GM08714 (cell line): ENCODE data around the gene PPP1R12B.
"Not testable (repeated sequence)": the region's sequence is repeated elsewhere in the genome, so short reads cannot be mapped to it uniquely, and the experiment has no call there.

Experiments
- H3K4me3 ChIP-seq: fragments of 200-500 bp; sonication (Bioruptor generic); 2 replicates; pipeline ENCODE4 v1.5.1; 2014; ENCODE audit warnings: mild to moderate bottlenecking, low read length, inconsistent platforms
- ZNF274 ChIP-seq: IDR thresholded peaks from 2 replicates; pipeline ENCODE4 v1.6.1; 2012; ENCODE audit warnings: mild to moderate bottlenecking, low read depth, low read length

The PPP1R12B gene

GRCh38 chr1:202577381-202577780, 228.9 kb downstream of the PPP1R12B start:
- no peak for TF ChIP-seq ZNF274
- no peak overlapping the region for H3K4me3 ChIP-seq

DNA sequence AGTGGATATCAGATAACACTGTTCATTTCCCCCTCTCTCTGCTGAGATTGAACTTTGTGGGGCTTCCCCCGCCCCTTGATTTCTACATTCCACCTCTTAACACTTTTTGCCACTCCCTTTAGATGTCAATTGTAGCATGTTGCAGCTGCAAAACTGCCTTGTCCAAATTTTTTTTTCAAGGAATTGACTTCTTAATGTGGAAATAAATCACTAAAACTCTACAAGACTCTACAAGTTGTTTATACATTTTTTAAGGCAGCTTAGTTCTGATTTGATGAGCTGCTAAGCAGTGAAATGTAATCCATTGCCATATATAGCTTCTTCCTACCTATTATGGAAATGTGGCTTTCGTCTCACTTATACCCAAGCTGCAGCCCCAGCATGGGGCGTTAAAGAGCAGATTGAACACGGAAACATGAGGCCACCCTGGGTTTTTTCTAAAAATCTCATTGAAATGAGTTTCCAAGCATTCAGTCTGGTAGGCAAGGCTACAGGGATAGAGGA, 229.6 kb downstream of the PPP1R12B start:
- H3K4me3 ChIP-seq, result no peak overlapping the region
- TF ChIP-seq ZNF274, result no peak

GRCh38 chr1:202578565-202578964, 230.1 kb downstream of the PPP1R12B start:
- no peak overlapping the region for H3K4me3 ChIP-seq
- no peak for TF ChIP-seq ZNF274

DNA sequence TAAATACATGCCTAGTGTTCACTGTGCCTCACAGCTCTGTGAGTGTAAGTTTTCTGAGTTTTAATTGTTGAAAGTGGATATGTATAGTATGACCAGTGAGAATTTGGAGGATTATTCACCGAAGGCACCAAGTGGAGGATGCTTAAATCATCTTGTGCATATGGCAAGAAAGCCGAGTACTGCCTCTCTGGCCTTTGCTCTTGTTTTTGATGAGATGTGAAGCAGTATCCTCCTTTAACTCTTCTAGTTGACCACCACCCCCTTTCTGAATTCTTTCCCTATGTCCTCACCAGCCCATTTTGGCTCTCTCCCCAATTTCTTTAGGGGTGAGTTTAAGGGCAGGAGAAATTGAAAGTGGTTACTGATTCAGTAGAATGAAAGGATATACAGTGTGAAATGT, 231.3 kb downstream of the PPP1R12B start:
- no peak for TF ChIP-seq ZNF274
- H3K4me3 ChIP-seq, result no peak overlapping the region

DNA sequence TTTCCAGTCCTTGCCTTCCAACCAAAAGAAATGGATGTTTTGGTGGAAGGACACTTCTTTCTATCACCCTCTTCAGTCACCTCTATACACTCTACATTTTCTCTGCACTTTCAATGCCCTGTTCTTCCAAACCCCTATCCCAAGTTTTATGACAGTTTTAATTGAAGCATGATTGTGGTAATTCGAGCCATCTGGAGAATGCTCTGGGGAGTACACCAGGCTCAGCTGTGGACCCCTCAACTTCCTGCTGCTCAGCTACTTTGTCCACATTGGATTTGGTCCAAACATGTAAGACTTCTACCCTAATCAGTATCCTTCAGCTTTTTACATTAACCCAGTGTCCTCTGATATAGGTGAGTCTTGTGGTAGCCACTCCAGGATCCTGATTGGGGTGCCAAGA, 232.1 kb downstream of the PPP1R12B start:
- no peak overlapping the region for H3K4me3 ChIP-seq
- no peak for TF ChIP-seq ZNF274

GRCh38 chr1:202582350-202582749, 233.9 kb downstream of the PPP1R12B start:
- H3K4me3 ChIP-seq, result not testable (repeated sequence)

GRCh38 chr1:202584707-202585589, 236.4 kb downstream of the PPP1R12B start:
- H3K4me3 ChIP-seq, result no peak overlapping the region
- no peak for TF ChIP-seq ZNF274

DNA sequence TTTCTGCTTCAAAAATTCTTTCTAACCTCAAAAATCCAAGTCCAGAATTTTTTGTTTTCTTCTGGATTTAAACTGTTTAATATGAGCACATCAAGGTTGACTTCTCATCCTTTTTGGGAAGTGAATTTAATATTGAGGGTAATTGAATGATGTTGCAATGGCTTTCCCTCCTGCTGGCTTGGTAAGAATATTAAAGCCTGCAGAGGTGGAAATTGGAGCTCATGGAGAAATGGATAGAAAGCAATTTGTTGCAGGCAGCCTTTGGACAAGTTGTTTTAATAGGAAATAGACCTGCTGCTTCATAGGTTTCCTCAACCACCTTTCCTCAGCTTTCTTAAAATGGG, 237.1 kb downstream of the PPP1R12B start:
- TF ChIP-seq ZNF274, result no peak
- no peak overlapping the region for H3K4me3 ChIP-seq

- TF ChIP-seq ZNF274, result no peak
- H3K4me3 ChIP-seq, result no peak overlapping the region
Measured at GRCh38 chr1:202586018-202586821, 237.7 kb downstream of the PPP1R12B start.

DNA sequence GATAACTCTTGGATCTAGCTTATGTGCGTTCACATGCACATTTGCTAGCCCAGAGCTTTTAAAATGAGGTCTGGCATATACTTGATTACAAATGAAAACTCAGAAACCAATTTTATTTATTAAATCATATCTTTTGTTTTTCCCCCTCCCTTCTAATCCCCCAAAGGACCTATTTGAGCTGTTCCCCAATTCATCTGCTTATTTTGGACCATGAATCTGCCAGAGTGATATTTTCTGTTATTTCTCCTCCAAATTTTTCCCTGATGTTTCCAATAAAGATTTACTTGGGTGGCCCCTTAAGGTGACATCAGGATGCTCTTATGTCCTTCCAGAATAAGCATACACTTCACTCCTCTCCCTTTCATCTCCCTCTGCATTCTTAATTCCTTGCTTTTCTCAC, 238.4 kb downstream of the PPP1R12B start:
- H3K4me3 ChIP-seq, result no peak overlapping the region
- no peak for TF ChIP-seq ZNF274

GRCh38 chr1:202587859-202588485, 239.5 kb downstream of the PPP1R12B start:
- no peak overlapping the region for H3K4me3 ChIP-seq
- no peak for TF ChIP-seq ZNF274

DNA sequence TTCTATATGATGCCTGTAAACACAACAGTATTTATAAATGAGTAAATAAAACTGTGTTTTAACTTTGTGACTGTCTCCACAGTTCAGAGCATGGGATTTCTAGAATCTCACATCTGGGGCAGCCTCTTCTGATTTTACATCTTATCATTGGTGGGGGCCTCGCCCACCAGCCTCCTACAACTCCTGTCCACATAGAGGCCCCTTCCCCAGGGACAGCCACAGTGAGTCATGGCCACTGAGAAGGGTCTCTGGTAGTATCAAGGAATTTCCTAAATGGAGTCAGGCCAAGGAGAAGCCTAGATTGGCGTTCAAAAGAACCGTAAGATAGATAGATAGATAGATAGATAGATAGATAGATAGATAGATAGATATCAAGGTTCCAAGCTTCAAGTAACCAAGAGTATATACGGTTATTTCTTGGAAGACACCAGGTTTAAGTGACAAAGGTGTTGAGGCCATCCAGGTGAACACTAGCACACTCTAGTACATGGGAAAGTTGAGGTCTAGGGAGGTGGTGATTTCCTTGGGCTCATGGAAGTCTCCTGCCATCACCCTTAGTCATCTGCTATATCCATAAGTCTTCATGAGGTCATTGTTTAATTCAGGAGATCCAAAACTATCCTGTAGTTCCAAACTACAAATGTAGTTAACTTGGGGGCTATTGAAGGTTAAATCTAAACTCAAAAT, 240.1 kb downstream of the PPP1R12B start:
- no peak for TF ChIP-seq ZNF274

DNA sequence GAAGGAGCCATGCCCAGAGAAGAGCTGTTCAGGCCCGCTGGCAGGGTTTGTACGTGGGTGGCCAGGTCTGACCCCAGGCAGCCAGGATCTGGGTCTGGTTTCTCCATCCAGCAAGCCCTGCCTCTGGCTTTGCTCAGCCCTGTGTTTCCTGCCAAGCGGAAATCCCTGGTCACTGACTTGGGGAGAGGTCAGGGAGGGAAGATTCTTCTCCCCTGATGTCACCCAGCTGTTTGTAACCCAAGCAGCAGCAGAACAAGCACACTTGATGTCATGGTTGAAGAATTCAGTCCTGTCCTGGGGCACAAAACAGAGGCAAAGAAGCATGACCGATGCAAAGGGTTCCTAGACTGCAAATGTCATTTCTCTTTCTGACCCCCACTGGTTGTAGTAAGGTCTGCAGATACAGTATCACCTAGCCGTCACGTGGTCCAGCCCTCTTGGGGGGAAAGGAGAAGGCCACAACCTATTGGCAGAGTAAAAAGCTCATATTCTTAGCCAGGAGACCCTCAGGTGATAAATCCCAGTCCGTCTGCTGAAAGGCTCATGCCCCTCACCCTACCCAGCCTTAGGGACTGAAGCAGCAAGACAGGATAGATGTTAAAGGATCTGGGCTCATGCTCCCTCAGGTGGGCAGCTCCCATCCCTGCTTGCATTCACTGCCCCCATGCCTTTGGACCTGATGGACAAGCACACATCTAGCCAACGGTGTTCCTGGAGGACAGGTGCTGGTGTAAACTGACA, 240.9 kb downstream of the PPP1R12B start:
- TF ChIP-seq ZNF274, result no peak
- H3K4me3 ChIP-seq, result no peak overlapping the region

More for the DNA sequence above, 240.1 kb downstream of the PPP1R12B start:
- no peak overlapping the region for H3K4me3 ChIP-seq
